Measurements from ENCODE around the gene C19orf73. TPM values are rescaled to one million over a fixed set of nuclear protein-coding genes. Genes with fewer than 3 reads are reported as not detected.

Gene C19orf73
- total and polyA plus RNA-seq, 8 donors = 0.23 to 2.1 (median 0.39) TPM; not detected in 2

DNA sequence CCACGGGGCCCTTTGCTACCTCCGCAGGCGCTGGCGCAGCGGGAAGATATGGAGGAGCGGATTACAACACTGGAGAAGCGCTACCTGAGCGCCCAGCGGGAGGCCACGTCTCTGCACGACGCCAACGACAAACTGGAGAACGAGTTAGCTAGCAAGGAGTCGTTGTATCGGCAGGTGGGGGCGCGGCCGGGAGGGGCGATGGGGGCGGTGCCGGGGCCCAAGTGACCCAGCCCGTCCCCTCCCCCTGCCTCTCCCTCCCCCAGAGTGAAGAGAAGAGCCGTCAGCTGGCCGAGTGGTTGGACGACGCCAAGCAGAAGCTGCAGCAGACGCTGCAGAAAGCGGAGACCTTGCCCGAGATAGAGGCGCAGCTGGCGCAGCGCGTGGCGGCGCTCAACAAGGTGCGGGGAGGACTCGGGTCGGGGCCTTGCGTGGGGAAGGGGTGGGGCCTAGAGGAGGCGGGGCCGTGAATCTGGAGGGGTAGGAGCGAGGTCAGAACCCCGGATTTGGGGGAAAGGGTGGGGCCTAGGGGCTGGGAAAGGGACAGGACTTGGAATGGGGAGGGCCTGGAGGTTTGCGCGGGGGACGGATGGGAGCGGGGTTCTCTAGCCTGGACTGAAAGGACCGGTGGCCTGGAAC, 14.1 kb upstream of the C19orf73 start:
- no peaks in the 10 kb centered on the region for H3K36me3 ChIP-seq
- TF ChIP-seq, protein P1, sequence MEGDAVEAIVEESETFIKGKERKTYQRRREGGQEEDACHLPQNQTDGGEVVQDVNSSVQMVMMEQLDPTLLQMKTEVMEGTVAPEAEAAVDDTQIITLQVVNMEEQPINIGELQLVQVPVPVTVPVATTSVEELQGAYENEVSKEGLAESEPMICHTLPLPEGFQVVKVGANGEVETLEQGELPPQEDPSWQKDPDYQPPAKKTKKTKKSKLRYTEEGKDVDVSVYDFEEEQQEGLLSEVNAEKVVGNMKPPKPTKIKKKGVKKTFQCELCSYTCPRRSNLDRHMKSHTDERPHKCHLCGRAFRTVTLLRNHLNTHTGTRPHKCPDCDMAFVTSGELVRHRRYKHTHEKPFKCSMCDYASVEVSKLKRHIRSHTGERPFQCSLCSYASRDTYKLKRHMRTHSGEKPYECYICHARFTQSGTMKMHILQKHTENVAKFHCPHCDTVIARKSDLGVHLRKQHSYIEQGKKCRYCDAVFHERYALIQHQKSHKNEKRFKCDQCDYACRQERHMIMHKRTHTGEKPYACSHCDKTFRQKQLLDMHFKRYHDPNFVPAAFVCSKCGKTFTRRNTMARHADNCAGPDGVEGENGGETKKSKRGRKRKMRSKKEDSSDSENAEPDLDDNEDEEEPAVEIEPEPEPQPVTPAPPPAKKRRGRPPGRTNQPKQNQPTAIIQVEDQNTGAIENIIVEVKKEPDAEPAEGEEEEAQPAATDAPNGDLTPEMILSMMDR (IDR thresholded peaks at IDR 0.05) = no peak
- intact Hi-C loops (cut with DNase I) = no loop called here
- no peaks in the 10 kb centered on the region for H3K9me3 ChIP-seq
- H3K4me3 ChIP-seq = peak overlapping the region; percentile 19 to 33
- DNase-seq (peak in 1 of 4 donors; percentile 40), ATAC-seq (peak; percentile 57)
- peaks cover 0 to 25% of the 10 kb centered on the region in 2 donors for H3K27me3 ChIP-seq
- H3K27ac ChIP-seq = no peak overlapping the region
- peaks cover 0 to 26% of the 10 kb centered on the region in 2 donors for H3K4me1 ChIP-seq

DNA sequence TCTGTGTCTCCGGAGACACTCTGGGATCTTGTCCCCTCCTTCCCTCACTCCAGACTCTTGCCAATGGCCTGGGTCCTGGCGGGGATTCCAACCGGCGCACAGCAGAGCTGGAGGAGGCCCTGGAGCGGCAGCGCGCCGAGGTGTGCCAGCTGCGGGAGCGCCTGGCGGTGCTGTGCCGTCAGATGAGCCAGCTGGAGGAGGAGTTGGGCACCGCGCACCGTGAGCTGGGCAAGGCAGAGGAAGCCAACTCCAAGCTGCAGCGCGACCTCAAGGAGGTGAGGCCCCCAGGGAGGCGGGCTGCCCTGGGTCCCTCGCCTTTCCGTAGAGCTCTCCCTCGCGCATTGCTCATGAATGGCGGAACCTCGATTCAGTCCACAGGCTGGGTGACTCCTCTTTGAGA, 11.4 kb upstream of the C19orf73 start:
- ATAC-seq (no peak), DNase-seq (no peak)
- H3K36me3 ChIP-seq = no peaks in the 10 kb centered on the region
- no peak overlapping the region for H3K27ac ChIP-seq
- H3K4me3 ChIP-seq = no peak overlapping the region
- TF ChIP-seq, protein P1 (IDR thresholded peaks at IDR 0.05) = no peak
- intact Hi-C loops (cut with DNase I) = no loop called here
- H3K27me3 ChIP-seq = peaks cover 0 to 25% of the 10 kb centered on the region in 2 donors
- H3K9me3 ChIP-seq = no peaks in the 10 kb centered on the region
- H3K4me1 ChIP-seq = peaks cover 0 to 29% of the 10 kb centered on the region in 2 donors

DNA sequence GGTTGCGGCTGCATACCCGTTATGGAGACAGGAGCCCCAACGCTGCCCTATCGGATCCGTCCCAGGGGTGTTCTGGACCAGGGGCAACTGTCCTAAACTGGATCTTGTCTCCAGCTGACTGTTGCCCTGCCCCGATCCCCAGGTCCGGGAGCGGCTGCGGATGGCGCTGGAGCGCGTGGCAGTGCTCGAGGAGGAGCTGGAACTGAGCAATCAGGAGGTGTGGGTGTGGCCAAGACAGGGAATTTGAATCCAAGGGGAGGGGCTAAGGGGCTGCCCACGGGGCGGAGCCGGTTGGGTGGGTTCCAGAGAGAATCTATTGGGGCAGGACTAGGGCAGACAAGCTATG, 10.3 kb upstream of the C19orf73 start:
- peaks cover 0 to 28% of the 10 kb centered on the region in 2 donors for H3K4me1 ChIP-seq
- H3K4me3 ChIP-seq = no peak overlapping the region
- no peaks in the 10 kb centered on the region for H3K36me3 ChIP-seq
- ATAC-seq (no peak), DNase-seq (no peak)
- intact Hi-C loops (cut with DNase I) = no loop called here
- no peak overlapping the region for H3K27ac ChIP-seq
- TF ChIP-seq, protein P1 (IDR thresholded peaks at IDR 0.05) = no peak
- peaks cover 0 to 16% of the 10 kb centered on the region in 2 donors for H3K27me3 ChIP-seq
- no peaks in the 10 kb centered on the region for H3K9me3 ChIP-seq

DNA sequence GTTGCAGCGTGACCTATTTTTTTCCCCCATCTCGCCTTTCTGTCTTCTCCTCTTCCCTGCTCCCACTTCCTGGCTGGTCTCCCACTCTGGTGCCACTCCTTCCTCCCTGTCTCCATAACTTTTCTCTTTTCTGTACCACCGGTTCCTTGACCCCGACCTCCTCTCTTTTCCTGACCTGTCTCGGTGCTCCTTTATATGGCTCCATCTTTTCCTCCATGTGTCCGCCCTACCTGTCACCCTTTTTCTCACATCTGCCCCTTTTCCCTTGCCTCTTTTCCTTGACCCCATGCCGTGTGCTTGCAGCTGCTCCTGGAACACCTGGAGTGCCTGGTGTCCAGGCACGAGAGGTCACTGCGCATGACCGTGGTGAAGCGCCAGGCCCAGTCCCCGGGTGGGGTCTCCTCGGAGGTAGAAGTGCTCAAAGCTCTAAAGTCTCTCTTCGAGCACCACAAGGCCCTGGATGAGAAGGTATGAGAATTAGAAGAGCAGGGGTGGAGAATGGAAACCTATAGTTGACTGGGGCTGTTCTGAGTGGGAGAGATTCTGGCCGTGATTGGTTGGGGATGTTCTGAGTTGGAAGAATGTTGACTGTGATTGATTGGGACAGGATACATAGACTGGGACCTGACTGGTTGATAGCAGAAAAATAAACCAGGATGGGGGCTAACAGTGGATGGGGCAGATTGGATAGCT, 9.7 kb upstream of the C19orf73 start:
- Histone ChIP-seq H3K4me1 (peaks cover 0 to 23% of the 10 kb centered on the region in 2 donors), H3K9me3 (no peaks in the 10 kb centered on the region), H3K27ac (peak overlapping the region in 1 of 2 donors; percentile 45), H3K36me3 (no peaks in the 10 kb centered on the region), H3K27me3 (peaks cover 0 to 11% of the 10 kb centered on the region in 2 donors), H3K4me3 (peak overlapping the region in 1 of 2 donors; percentile 32)
- TF ChIP-seq, protein P1 (IDR thresholded peaks at IDR 0.05) = no peak
- DNase-seq (no peak), ATAC-seq (no peak)
- intact Hi-C loops (cut with DNase I) = no loop called here

All from left lung (tissue), 10 donors.